ENCODE measurements around the gene NCKAP5.
"Not testable (repeated sequence)": the region's sequence is repeated elsewhere in the genome, so short reads cannot be mapped to it uniquely, and the experiment has no call there.

Gene NCKAP5

GRCh38 chr2:133480707-133481429, 87.4 kb downstream of the NCKAP5 start:
- Histone ChIP-seq H3K9me3 (ENCODE audit: insufficient read depth, low read length) (no peaks in the 10 kb centered on the region), H3K4me1 (ENCODE audit: insufficient read depth, insufficient read length) (no peaks in the 10 kb centered on the region), H3K36me3 (ENCODE audit: insufficient read depth, insufficient read length, low read length) (no peaks in the 10 kb centered on the region), H3K27me3 (ENCODE audit: insufficient read depth, insufficient read length) (no peaks in the 10 kb centered on the region), H3K9ac (ENCODE audit: insufficient read length, low read depth) (no peak overlapping the region), H3K4me3 (ENCODE audit: insufficient read length, low read depth) (no peak overlapping the region)
- no peak for DNase-seq (ENCODE audit: low read depth, low spot score)
- TF ChIP-seq ZNF274 (IDR thresholded peaks at IDR 0.05; ENCODE audit: low read depth, low read length) (no peak), SUZ12 (IDR thresholded peaks at IDR 0.05; ENCODE audit: extremely low read depth, insufficient read depth, insufficient read length) (no peak), YY1 (IDR thresholded peaks at IDR 0.05; ENCODE audit: insufficient read depth, insufficient read length) (no peak)

DNA sequence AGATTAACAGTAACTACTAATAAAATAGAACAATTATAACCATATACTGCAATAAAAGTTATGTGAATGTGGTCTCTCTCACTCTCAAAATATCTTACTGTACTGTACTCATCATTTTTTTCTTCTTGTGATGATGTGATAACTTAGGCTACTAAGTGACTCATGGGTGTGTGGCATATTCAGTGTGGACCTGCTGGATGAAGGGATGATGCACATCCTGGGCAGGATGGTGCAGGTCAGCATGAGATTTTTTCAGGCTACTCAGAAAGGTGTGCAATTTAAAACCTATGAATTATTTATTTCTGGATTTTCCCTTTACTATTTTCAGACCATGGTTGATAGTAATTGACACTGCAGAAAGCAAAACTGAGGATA, 90.7 kb downstream of the NCKAP5 start:
- no peaks in the 10 kb centered on the region for H3K27me3 ChIP-seq (ENCODE audit: insufficient read depth, insufficient read length)
- H3K4me3 ChIP-seq (ENCODE audit: insufficient read length, low read depth) = no peak overlapping the region
- TF ChIP-seq SUZ12 (IDR thresholded peaks at IDR 0.05; ENCODE audit: extremely low read depth, insufficient read depth, insufficient read length) (no peak), YY1 (IDR thresholded peaks at IDR 0.05; ENCODE audit: insufficient read depth, insufficient read length) (no peak), ZNF274 (IDR thresholded peaks at IDR 0.05; ENCODE audit: low read depth, low read length) (no peak)
- no peaks in the 10 kb centered on the region for H3K9me3 ChIP-seq (ENCODE audit: insufficient read depth, low read length)
- no peak overlapping the region for H3K9ac ChIP-seq (ENCODE audit: insufficient read length, low read depth)
- DNase-seq (ENCODE audit: low read depth, low spot score) = no peak
- H3K4me1 ChIP-seq (ENCODE audit: insufficient read depth, insufficient read length) = no peaks in the 10 kb centered on the region
- no peaks in the 10 kb centered on the region for H3K36me3 ChIP-seq (ENCODE audit: insufficient read depth, insufficient read length, low read length)

DNA sequence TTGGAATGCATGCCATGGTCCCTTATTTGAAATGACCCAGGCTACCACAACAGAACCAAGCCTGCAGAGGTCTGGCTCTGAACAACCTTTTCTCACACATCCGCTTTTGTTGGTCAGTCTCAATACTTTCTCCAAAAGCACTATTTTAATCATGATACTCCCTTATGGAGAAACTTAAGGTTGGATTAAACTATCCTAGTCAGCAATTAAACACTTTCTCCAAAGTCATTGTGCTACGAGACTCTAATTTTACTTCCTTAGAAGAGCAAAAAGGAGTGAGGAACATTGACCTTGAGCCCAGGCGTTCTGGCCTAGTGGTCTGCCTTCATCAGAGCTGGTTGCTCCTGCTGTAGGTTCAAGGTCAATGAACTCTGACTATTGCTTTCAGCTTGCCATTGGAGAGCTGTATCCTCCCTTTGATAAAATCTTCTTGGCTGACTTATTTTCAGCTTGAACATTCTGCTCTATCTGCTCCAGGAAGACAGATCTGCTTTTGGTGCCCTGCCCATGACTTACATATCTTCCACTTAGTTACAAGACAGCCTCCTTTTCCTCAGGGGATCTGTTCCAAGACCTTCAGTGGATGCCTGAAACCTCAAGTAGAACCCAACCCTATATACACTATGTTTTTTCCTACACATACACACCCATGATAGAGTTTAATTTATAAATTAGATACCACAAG, 91.2 kb downstream of the NCKAP5 start:
- Histone ChIP-seq H3K27me3 (ENCODE audit: insufficient read depth, insufficient read length) (no peaks in the 10 kb centered on the region), H3K4me1 (ENCODE audit: insufficient read depth, insufficient read length) (no peaks in the 10 kb centered on the region), H3K4me3 (ENCODE audit: insufficient read length, low read depth) (no peak overlapping the region), H3K36me3 (ENCODE audit: insufficient read depth, insufficient read length, low read length) (no peaks in the 10 kb centered on the region), H3K9ac (ENCODE audit: insufficient read length, low read depth) (no peak overlapping the region), H3K9me3 (ENCODE audit: insufficient read depth, low read length) (no peaks in the 10 kb centered on the region)
- DNase-seq (ENCODE audit: low read depth, low spot score) = no peak
- TF ChIP-seq SUZ12 (IDR thresholded peaks at IDR 0.05; ENCODE audit: extremely low read depth, insufficient read depth, insufficient read length) (no peak), ZNF274 (IDR thresholded peaks at IDR 0.05; ENCODE audit: low read depth, low read length) (no peak), YY1 (IDR thresholded peaks at IDR 0.05; ENCODE audit: insufficient read depth, insufficient read length) (no peak)

DNA sequence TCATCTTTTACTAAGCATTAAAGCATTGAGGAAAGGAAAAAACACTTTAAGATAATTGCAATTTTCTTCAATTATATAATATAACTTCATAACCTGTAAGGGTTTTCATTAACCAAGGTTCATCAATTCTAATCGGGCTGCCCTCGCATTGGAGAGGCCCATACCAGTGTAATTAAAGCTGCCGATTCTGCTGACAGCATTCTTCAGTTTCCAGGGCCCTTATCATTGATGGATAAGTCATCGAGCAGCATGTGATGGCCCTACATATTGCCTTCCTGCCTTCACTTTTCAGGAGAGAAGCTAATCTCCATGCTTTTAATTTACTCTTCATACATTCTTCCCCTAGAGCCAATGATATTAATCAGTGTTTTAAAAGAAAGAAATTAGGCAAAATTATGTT, 92.0 kb downstream of the NCKAP5 start:
- DNase-seq (ENCODE audit: low read depth, low spot score) = no peak
- no peak for TF ChIP-seq ZNF274 (IDR thresholded peaks at IDR 0.05; ENCODE audit: low read depth, low read length)
- TF ChIP-seq YY1 (IDR thresholded peaks at IDR 0.05; ENCODE audit: insufficient read depth, insufficient read length) = no peak
- no peak for TF ChIP-seq SUZ12 (IDR thresholded peaks at IDR 0.05; ENCODE audit: extremely low read depth, insufficient read depth, insufficient read length)
- Histone ChIP-seq H3K36me3 (ENCODE audit: insufficient read depth, insufficient read length, low read length) (no peaks in the 10 kb centered on the region), H3K4me1 (ENCODE audit: insufficient read depth, insufficient read length) (no peaks in the 10 kb centered on the region), H3K27me3 (ENCODE audit: insufficient read depth, insufficient read length) (no peaks in the 10 kb centered on the region), H3K9me3 (ENCODE audit: insufficient read depth, low read length) (no peaks in the 10 kb centered on the region; the same call in 1 of the 2 replicates), H3K4me3 (ENCODE audit: insufficient read length, low read depth) (no peak overlapping the region), H3K9ac (ENCODE audit: insufficient read length, low read depth) (no peak overlapping the region)

GRCh38 chr2:133475610-133476009, 92.7 kb downstream of the NCKAP5 start:
- H3K4me1 ChIP-seq (ENCODE audit: insufficient read depth, insufficient read length) = no peaks in the 10 kb centered on the region
- H3K27me3 ChIP-seq (ENCODE audit: insufficient read depth, insufficient read length) = no peaks in the 10 kb centered on the region
- no peaks in the 10 kb centered on the region; the same call in 1 of the 2 replicates for H3K9me3 ChIP-seq (ENCODE audit: insufficient read depth, low read length)
- H3K9ac ChIP-seq (ENCODE audit: insufficient read length, low read depth) = no peak overlapping the region
- TF ChIP-seq YY1 (IDR thresholded peaks at IDR 0.05; ENCODE audit: insufficient read depth, insufficient read length) = no peak
- no peak for TF ChIP-seq ZNF274 (IDR thresholded peaks at IDR 0.05; ENCODE audit: low read depth, low read length)
- TF ChIP-seq SUZ12 (IDR thresholded peaks at IDR 0.05; ENCODE audit: extremely low read depth, insufficient read depth, insufficient read length) = no peak
- no peak overlapping the region for H3K4me3 ChIP-seq (ENCODE audit: insufficient read length, low read depth)
- H3K36me3 ChIP-seq (ENCODE audit: insufficient read depth, insufficient read length, low read length) = no peaks in the 10 kb centered on the region
- no peak for DNase-seq (ENCODE audit: low read depth, low spot score)

- not testable (repeated sequence) for H3K4me1 ChIP-seq (ENCODE audit: insufficient read depth, insufficient read length); DNase-seq (ENCODE audit: low read depth, low spot score); H3K9ac ChIP-seq (ENCODE audit: insufficient read length, low read depth); H3K27me3 ChIP-seq (ENCODE audit: insufficient read depth, insufficient read length); H3K36me3 ChIP-seq (ENCODE audit: insufficient read depth, insufficient read length, low read length); H3K9me3 ChIP-seq (ENCODE audit: insufficient read depth, low read length); H3K4me3 ChIP-seq (ENCODE audit: insufficient read length, low read depth)
These were observed 97.8 kb downstream of the NCKAP5 start for GRCh38 chr2:133470446-133470845.

DNA sequence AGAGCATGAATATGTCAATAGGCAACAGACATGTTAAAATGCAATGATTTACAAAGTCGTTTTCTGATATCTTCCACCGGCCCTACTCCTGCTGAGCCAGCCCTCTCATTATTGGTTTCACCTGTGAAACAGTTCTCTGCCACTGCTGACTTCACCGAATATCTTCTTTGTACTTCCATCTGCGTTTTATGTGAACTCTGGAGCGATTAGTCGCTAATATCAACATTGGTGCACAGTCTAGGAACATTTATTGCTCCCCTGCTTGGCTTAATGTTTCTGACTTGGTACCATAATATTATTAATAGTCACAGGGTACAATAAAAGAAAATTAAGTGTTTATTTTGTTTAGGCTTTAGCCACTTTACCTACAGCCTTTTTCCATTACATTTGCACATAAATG, 105.5 kb downstream of the NCKAP5 start:
- H3K9ac ChIP-seq (ENCODE audit: insufficient read length, low read depth) = no peak overlapping the region
- H3K4me1 ChIP-seq (ENCODE audit: insufficient read depth, insufficient read length) = no peaks in the 10 kb centered on the region
- DNase-seq (ENCODE audit: low read depth, low spot score) = no peak
- no peaks in the 10 kb centered on the region for H3K36me3 ChIP-seq (ENCODE audit: insufficient read depth, insufficient read length, low read length)
- no peak for TF ChIP-seq YY1 (IDR thresholded peaks at IDR 0.05; ENCODE audit: insufficient read depth, insufficient read length)
- no peak for TF ChIP-seq ZNF274 (IDR thresholded peaks at IDR 0.05; ENCODE audit: low read depth, low read length)
- TF ChIP-seq SUZ12 (IDR thresholded peaks at IDR 0.05; ENCODE audit: extremely low read depth, insufficient read depth, insufficient read length) = no peak
- no peaks in the 10 kb centered on the region for H3K27me3 ChIP-seq (ENCODE audit: insufficient read depth, insufficient read length)
- H3K9me3 ChIP-seq (ENCODE audit: insufficient read depth, low read length) = no peaks in the 10 kb centered on the region
- no peak overlapping the region for H3K4me3 ChIP-seq (ENCODE audit: insufficient read length, low read depth)

All from NT2/D1 (cell line).